ENCODE results near the gene CYP4Z1. TPM values are rescaled to one million over a fixed set of nuclear protein-coding genes. Genes with fewer than 3 reads are reported as not detected.
"Not testable (repeated sequence)": the region's sequence is repeated elsewhere in the genome, so short reads cannot be mapped to it uniquely, and the experiment has no call there.

The CYP4Z1 gene
- total and polyA plus RNA-seq, 2 of the 13 experiments (the other 11 are each of a cell fraction or from before 2014, with no cell fraction given), result not detected

- WGBS (ENCODE audit: low lambda C conversion rate), result 2% methylated on average over 2 of the region's 2 CpGs
- H3K4me3 ChIP-seq (replicated peaks in 1 of 3; ENCODE audit: insufficient read depth in 1 of 3, low read depth in 2 of 3, low read length in 3 of 3); H3K79me2 ChIP-seq (ENCODE audit: insufficient read depth, low read length); H3K9me3 ChIP-seq (ENCODE audit: low read length); H4K20me1 ChIP-seq (ENCODE audit: insufficient read depth, low read length); H3K27me3 ChIP-seq (ENCODE audit: control insufficient read depth in 1 of 2, insufficient read depth in 2 of 2, low read length in 2 of 2); H3K9ac ChIP-seq (ENCODE audit: insufficient read depth, low read depth, low read length); BruUV-seq (replicated peaks); intact Hi-C loops (cut with micrococcal nuclease; ENCODE audit: unreplicated experiment); H2AFZ ChIP-seq (ENCODE audit: low read length); H3K4me2 ChIP-seq (ENCODE audit: low read depth, low read length); POLR2A ChIA-PET; CTCF ChIA-PET (ENCODE audit: low intra/inter-chr PET ratio, low total read pairs); H3K36me3 ChIP-seq (replicated peaks in 1 of 2; ENCODE audit: control insufficient read depth in 1 of 2, insufficient read depth in 2 of 2, low read length in 2 of 2); TF ChIP-seq LCORL (IDR thresholded peaks at IDR 0.05): not testable (repeated sequence)
- H3K27ac ChIP-seq (ENCODE audit: extremely low read length, insufficient read depth, low read length), result peak overlapping the region; percentile 24
- FAIRE-seq (peak; percentile 4), DNase-seq (ENCODE audit: low spot score) (peak; percentile 8), ATAC-seq (peak; percentile 85)
- peaks cover 18% of the 10 kb centered on the region for H3K4me1 ChIP-seq (ENCODE audit: insufficient read depth, low read length)
- TF ChIP-seq SALL1 (CRISPR knock-in tag; IDR thresholded peaks at IDR 0.05) (peak; percentile 31; the same call in 1 of the 2 replicates), RXRB (CRISPR knock-in tag; IDR thresholded peaks at IDR 0.05; ENCODE audit: borderline replicate concordance) (peak; percentile 69; the same call in 1 of the 2 replicates), ZMYM4 (CRISPR knock-in tag; IDR thresholded peaks at IDR 0.05) (peak; percentile 45; the same call in 1 of the 2 replicates), LCORL (CRISPR knock-in tag; IDR thresholded peaks at IDR 0.05) (0 out of 2 replicates have a peak, but pooled peaks have one; percentile 28), EHMT2 (IDR thresholded peaks at IDR 0.05; ENCODE audit: borderline replicate concordance, low read depth, low read length) (peak; percentile 26; the same call in 1 of the 2 replicates), NFIC (IDR thresholded peaks at IDR 0.05; ENCODE audit: low read length) (0 out of 2 replicates have a peak, but pooled peaks have one; percentile 18), HNF4A (CRISPR knock-in tag; IDR thresholded peaks at IDR 0.05) (peak; percentile 40; the same call in 1 of the 2 replicates), PAXIP1 (CRISPR knock-in tag; conservative IDR thresholded peaks at IDR 0.05) (peak; percentile 65), PPARG (CRISPR knock-in tag; conservative IDR thresholded peaks at IDR 0.05) (peak; percentile 90), WIZ (CRISPR knock-in tag; IDR thresholded peaks at IDR 0.05) (0 out of 2 replicates have a peak, but pooled peaks have one; percentile 67), ARID5B (CRISPR knock-in tag; IDR thresholded peaks at IDR 0.05) (0 out of 2 replicates have a peak, but pooled peaks have one; percentile 27)
- in situ Hi-C loops (cut with HindIII; ENCODE audit: extremely low pct_ligation_motif_present, low pct_unique_long_range_greater_than_20kb), result loop anchor here (25.0 kb wide), 1 partner anchor 192 kb away; the partner anchor contains the start of gene CYP4A11
These were observed 61.8 kb downstream of the CYP4Z1 start for GRCh38 chr1:47128854-47129253.

Measured in HepG2 (cell line).